GM19239 (cell line): Measurements from ENCODE around the gene TMEM19.
"Not testable (repeated sequence)": the region's sequence is repeated elsewhere in the genome, so short reads cannot be mapped to it uniquely, and the experiment has no call there.

Source experiments
- DNase-seq: peaks from one replicate; pipeline ENCODE4 v3.0.0; 2011; ENCODE audit warnings: low spot score; ENCODE audit not compliant: insufficient read length
- FAIRE-seq: peaks from 2 replicates; lab custom pipeline; 2011; peaks lifted over from hg19 to GRCh38; lab: Jason Lieb, UNC

Gene TMEM19

DNA sequence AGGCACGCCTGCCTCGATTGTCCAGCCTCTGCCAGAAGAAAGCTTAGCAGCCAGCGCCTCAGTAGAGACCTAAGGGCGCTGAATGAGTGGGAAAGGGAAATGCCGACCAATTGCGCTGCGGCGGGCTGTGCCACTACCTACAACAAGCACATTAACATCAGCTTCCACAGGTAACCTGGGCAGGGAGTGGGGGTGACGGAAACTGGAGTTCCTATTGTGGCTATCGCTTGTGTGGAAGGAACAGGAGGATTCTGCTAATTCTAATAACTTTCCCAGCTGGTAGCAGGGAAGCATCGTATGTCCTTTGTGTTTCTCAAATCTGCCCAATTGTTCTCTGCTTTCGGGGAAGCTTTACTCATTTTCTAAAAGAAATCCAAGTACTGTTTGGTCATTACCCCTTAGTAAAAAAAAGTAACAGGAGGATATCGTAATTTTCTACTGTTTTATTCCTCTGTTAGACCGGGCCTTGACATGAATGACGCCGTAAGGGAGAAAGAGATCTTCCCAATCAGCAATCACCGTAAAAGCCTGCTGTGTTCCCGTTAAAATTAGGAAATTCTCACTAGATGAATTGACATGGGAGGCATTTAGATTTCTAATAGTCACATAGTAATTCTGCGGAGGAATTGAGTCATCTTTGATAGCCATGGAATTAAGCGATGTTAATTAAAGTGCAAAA, 21.3 kb upstream of the TMEM19 start:
- DNase-seq (no peak), FAIRE-seq (no peak)

DNA sequence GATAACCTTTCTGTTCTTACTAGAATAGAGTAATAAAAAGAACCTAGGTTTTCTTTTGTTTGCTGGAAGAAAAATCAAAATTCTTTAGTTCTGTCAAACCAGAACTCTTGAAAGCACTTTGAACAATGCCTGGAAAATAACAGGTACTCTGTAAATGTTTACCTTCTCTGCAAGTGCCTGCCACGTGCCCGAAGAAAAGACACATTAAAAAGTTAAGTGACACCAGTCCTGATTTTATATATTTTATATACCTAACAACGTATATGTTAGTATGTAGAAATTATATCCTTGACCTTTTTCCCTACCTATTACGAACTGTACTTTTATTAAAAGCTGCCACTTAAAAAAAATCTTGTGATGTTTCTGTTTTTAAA, 20.8 kb upstream of the TMEM19 start:
- DNase-seq (no peak), FAIRE-seq (no peak)

DNA sequence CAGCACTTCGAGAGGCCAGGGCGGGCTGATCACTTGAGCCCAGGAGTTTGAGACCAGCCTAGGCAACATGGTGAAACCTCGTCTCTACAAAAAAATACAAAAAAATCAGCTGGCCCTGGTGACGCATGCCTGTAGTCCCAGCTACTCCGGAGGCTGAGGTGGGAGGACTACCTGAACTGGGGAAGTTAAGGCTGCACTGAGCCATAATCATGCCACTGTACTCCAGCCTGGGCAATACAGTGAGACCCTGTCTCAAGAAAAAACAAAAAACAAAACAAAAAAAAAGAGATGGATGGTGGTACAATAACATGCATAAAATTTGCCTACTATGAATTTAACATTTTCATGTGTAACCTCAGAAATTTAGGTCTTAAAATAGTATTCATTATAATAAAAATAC, 19.6 kb upstream of the TMEM19 start:
- FAIRE-seq (no peak), DNase-seq (no peak)

DNA sequence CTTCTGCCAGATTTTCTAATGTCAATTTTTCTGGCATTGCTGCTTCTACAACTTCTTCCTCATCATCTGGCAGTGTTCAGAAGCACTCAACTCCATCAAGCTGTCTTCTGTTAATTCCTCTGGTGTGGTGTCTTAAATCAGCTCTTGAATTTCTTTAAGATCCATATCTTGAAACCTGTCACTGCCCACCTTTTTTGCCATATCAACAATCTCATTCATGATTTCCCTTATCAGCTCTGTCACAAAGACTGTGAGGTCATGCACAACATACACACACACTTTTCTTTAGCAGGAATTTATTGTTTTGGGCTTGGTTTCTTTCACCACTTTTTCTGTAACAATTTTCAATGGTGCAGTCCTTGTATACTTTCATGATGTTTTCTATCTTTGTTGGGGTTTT, 14.6 kb upstream of the TMEM19 start:
- FAIRE-seq (no peak), DNase-seq (no peak)

DNA sequence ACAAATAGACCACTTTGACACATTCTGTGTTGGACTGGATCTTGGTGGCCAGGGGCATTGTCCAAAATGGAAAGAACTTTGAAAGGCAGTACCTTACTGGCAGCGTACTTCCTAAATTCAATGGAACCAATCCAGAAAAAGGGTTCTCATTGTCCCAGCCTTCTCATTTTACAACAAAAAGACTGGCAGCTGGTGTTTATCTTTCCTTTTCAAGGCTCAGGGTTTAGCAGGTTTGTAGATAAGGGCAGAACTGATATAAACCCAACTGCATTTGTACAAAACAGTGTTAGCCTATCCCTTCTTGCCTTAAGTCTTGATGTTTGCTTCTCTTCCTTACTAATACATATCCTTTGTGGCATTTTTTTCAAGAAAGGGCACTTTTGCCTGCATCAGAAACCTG, 14.1 kb upstream of the TMEM19 start:
- FAIRE-seq, result no peak
- no peak for DNase-seq

DNA sequence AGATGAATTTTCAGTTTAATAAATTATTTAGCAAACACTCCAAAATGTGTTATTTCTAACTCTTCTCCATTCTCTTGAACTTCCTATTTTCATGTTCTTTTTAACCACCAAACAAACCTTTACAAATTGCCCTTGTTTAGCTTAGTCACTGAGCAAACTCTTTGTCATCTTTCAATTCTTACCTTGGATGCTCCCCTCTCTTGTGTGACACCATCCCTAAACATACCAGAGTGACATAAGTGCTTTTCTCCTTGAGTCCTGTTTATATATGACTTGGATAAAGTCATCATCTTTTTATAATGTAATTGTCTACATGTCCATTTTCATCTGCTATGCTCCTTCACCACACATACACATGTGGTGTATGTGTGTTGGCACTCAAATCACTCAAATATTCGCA, 3.4 kb upstream of the TMEM19 start:
- DNase-seq (no peak), FAIRE-seq (no peak)

DNA sequence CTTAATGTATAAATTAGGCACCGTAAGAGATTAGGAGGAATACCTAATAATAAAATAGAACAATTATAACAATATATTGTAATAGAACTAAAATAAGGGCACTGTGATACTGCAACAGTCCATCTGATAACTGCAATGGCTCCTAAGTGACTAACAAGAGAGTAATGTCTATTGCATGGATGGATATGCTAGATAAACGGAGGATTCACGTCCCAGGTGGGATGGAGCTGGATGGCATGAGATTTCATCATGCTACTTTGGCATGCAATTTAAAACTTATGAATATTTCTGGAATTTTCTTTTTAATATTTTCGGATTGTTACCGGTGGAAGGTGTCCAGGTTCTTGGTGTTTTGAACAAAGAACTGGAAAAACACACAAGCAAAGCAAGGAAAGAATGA, 2.2 kb upstream of the TMEM19 start:
- DNase-seq, result no peak
- FAIRE-seq, result no peak

DNA sequence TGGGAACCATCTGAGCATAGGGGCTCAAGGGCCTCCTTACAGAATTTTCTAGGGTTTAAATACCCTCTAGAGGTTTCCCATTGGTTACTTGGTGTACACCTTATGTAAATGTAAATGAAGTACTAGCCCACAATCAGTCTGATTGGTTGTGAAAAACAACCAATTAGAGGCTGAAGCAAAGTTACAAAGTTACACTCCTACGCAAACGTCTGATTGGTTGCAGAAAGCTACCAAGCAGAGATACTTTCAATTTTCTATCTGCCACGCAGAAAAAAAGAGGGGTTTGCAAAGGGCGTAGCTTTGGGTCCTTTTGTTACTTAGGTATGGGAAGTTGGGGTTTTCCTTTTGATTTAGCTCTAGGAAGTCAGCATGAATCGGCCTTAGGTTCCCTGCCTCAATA, 1.8 kb upstream of the TMEM19 start:
- DNase-seq (no peak), FAIRE-seq (peak; percentile 54)

DNA sequence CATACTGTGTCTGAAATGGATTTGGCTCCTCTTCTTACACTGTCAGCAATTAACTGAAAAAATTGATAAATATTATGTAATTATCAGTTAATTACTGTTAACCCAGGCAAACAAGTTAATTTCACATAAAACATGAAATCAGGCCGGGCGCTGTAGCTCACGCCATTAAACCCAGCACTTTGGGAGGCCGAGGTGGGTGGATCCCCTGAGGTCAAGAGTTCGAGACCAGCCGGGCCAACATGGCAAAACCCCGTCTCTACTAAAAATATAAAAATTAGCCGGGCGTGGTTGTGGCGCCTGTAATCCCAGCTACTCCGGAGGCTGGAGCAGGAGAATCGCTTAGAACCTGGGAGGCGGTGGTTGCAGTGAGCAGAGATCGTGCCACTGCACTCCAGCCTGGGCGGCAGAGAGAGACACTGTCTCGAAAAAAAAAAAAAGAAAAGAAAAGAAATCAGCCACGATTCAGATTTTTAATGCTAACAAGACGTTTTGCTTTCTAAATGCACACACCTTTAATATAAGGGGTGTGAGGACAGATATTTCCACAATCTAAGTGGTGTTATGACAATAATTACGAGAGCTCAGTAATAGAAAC, 473 bp upstream of the TMEM19 start:
- FAIRE-seq, result no peak
- DNase-seq, result no peak

DNA sequence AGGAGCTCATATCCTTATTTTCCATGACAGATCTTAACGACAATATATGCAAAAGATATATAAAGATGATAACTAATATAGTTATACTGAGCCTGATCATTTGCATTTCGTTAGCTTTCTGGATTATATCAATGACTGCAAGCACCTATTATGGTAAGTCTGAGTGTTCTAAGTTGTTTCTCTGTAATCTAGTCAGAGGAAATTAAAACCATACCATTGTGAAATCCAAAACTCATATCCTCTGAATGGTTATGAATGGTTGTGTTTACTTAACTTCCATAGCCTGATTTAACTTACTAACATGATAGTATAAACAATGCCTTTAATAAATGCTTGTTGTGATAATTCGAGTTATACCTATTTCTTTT, 760 bp downstream of the TMEM19 start:
- no peak for DNase-seq
- no peak for FAIRE-seq

DNA sequence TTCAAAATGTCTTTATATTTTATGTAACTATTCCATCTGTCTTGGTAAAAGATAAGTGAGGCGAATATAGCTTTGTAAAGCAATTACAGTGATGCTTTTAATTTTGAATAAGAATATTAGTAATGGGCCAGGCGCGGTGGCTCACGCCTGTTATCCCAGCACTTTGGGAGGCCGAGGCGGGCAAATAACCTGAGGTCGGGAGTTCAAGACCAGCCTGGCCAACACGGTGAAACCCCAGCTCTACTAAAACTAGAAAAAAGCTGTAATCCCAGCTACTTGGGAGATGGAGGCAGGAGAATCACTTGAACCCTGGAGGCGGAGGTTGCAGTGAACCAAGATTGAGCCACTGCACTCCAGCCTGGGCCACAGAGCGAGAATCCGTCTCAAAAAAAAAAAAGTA, 1.3 kb downstream of the TMEM19 start:
- not testable (repeated sequence) for DNase-seq, FAIRE-seq

DNA sequence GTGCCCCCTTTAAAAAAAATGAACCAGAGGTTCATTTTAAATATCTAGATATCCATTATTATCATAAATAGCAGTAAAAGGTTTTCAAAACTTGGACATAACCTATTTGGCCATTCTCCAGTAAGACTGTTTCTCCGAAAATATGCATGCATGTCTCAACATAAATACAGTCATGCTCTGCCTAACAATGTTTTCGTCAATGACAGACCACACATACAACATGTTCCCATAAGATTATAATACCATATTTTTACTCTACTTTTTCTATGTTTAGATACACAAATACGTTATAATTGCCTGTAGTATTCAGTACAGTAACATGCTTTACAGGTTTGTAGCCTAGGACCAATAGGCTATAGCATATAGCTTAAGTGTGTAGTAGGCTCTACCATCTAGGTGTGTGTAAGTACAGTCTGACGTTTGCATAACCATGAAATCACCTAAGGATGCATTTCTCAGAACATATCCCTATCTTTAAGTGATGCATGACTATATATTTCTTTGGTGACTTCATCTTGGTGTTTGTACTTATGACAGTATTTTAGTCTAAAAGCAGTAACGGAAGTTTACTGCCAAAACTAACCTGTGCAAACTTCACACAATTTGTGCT, 3.2 kb downstream of the TMEM19 start:
- peak; percentile 47 for FAIRE-seq
- no peak for DNase-seq

DNA sequence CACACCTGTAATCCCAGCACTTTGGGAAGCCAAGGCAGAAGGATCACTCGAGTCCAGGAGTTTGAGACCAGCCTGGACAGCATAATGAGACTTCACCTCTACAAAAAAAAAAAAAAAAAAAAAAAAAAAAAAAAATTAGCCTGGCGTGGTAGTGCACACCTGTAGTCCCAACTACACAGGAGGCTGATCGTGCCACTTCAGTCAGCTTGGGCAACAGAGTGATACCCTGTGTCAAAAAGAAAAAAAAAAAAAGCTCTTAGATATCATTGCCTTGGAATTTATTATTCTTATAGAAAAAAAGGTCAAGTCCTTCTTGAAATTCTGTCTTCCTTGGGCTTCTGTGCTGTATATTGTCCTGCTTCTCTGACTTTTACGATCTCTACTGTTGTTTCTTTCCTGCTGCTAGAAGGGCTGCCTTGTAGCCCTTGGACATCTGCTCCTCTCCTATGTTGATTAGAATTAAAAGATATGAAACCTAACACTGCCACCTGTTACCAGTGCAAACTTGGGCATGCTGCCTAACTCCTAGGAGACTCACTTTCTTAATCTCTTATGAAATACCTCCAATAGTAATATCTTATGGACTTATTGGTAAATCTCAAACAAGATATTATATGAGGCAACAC, 5.7 kb downstream of the TMEM19 start:
- FAIRE-seq (no peak), DNase-seq (no peak)

DNA sequence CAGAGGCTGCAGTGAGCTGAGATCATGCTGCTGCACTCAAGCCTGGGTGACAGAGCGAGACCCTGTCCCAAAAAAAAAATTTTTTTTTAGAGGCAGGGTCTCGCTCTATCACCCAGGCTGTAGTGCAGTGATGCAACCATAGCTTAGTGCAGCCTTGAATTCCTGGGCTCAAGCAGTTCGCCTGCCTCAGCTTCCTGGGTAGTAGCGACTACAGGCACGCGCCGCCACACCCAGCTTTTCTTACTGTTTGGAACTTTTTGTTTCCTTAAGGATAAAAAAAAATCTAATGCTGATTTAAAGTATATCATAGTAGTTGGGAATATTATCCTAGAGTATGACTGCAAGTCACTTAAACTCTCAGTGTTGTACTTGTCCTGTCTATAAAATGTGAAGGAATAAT, 7.2 kb downstream of the TMEM19 start:
- DNase-seq (no peak), FAIRE-seq (peak; percentile 71)

DNA sequence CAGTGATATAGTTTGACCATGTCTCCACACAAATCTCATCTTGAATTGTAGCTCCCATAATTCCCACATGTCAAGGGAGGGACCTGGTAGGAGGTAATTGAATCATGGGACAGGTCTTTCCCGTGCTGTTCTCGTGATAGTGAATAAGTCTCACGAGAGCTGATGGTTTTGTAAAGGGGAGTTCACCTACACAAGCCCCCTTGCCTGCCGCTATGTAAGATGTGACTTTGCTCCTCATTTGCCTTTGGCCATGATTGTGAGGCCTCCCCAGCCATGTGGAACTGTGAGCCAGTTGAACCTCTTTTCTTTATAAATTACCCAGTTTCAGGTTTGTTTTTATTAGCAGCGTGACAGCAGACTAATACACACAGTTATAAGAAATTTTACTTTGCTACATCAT, 7.8 kb downstream of the TMEM19 start:
- not testable (repeated sequence) for DNase-seq
- FAIRE-seq, result peak; percentile 71

DNA sequence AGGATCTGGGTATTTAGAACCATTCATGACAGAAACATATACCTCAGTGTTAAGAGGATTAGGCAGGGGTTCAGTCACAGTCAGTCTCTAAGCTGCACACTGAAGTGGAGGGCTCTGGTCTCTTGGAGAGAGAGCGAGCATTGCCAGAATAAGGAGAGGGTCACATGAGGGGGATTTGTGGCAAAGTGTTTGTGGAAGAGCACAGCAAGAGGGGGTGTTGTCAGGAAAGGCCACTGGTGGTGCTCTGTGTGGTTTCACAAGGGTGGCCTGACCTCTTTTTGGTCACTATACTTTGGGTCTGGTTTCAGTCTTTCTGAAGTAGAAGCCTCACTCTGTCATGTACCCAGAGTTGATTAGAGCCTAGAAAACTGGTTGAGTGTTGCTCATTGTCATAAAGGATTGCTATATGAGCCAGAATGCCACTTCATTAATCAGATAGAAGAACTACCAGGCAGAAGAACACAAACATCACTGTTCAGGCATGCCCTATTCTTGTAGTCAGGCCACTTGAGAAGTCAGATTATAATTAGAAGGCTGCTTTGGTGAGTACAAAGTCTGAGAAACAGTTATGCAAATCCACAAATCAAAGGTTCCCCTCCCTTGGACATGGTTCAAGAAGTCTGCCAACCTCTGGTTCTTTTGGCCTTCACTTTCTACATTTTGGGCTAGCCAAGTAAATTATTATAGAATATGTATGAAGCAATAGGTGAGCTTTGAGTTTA, 8.4 kb downstream of the TMEM19 start:
- peak; percentile 80 for FAIRE-seq
- peak; percentile 17 for DNase-seq

DNA sequence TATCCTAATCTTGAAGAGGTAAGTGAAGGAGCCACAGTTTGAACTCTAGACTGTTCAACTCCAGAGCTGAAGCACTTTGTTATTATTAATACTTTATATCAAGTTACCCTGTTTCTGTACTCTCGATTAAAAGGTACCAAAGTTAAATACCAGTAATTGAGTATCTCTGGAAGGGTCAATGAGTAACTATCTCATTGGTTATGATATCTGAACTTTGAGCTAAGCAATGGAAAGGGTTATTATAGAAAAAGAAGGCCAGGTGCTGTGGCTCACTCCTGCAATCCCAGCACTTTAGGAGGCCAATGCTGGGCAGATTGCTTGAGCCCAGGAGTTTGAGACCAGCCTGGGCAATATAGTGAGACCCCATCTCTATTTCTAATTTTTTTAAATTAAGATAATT, 9.9 kb downstream of the TMEM19 start:
- DNase-seq (no peak), FAIRE-seq (no peak)

DNA sequence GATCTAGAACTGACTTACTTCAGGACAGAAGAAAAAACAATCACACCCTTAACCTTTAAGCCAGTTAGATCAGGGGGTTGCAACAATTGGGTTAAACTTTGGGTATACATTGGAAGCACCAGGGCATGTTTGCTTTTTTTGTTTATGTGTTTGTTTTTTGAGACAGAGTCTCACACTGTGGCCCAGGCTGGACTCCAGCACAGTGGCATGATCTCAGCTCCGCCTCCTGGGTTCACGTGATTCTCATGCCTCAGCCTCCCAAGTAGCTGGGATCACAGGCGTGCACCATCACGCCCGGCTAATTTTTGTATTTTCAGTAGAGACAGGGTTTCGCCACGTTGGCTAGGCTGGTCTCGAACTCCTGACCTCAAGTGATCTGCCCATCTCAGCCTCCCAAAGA, 16.3 kb downstream of the TMEM19 start:
- FAIRE-seq, DNase-seq: not testable (repeated sequence)

DNA sequence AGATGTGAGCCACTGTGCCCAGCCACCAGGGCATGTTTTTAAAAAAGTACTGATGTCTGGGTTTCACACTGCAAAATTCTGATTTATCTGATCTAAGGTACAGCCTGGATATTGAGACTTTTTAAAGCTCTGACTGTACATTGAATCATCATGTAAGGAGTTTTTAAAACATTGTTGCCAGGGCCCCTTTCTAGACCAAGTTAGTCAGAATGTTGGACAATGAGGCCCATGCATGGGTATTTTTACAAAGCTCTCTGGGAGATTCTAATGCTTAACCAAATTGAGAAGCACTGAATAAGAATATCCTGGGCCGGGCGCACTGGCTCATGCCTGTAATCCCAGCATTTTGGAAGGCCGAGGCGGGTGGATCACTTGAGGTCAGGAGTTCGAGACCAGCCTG, 16.7 kb downstream of the TMEM19 start:
- DNase-seq, result no peak
- no peak for FAIRE-seq

DNA sequence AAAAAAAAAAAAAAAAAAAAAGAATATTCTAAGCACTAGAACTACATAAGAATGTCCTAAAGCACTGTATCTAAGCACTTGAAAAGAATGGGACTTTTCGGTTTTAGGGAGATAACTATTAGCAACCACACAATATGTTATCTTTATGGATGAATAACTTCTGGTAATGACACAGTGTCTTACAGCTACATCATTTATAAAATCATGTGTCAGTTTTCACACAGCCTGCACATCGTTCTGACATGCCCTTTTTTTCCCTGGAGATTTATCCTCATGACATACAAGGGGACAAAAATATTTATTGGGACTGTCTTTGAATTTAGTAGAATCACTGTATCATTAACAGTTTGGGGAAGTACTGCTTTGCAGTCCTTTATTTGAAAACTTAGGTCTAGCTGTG, 17.3 kb downstream of the TMEM19 start:
- FAIRE-seq (no peak), DNase-seq (no peak)

DNA sequence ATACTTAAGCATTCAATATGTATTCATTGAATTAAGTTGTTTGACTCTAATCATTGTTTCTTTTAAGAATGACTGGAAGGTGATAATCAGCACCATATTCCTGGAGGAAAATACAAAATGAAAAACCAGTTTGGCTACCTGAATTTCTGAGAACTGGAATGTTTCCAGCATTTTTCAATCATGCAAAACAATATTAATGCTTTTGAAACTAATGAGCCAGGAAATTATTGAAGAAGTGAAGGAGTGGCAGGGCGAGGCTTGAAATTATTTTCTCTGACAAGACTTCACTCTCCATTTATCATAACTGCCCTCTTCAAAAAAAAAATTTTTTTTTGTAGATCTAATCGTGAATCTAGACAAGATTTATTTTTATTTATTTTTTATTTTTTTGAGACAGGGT, 19.0 kb downstream of the TMEM19 start:
- DNase-seq (no peak), FAIRE-seq (no peak)
